Smooth muscle cell (in vitro differentiated cells): ENCODE data around the gene SLC25A21. TPM values are rescaled to one million over a fixed set of nuclear protein-coding genes. Genes with fewer than 3 reads are reported as not detected.

Experiments
- DNase-seq: peaks from one replicate; lab custom pipeline; 2025; ENCODE audit not compliant: unreplicated experiment; lab: John Stamatoyannopoulos, UW
- H2AFZ ChIP-seq: fragments of 200-600 bp; sonication (generic); 2 replicates; pipeline ENCODE4 v1.6.0; 2016; ENCODE audit warnings: antibody characterized with exemption, low read depth, mild to moderate bottlenecking
- H3F3A ChIP-seq: fragments of 200-600 bp; sonication (generic); 2 replicates; pipeline ENCODE4 v1.6.0; 2017; ENCODE audit warnings: antibody characterized with exemption, low read depth
- H3K27ac ChIP-seq: fragments of 200-600 bp; sonication (generic); 2 replicates; pipeline ENCODE4 v1.5.1; 2016; ENCODE audit warnings: low read depth, mild to moderate bottlenecking
- H3K27me3 ChIP-seq: fragments of 200-600 bp; sonication (generic); 2 replicates; pipeline ENCODE4 v1.6.1; 2016; ENCODE audit warnings: low read depth, mild to moderate bottlenecking
- H3K36me3 ChIP-seq: fragments of 200-600 bp; sonication (generic); 2 replicates; pipeline ENCODE4 v1.5.1; 2016; ENCODE audit warnings: low read depth
- H3K4me1 ChIP-seq: fragments of 200-600 bp; sonication (generic); 2 replicates; pipeline ENCODE4 v1.5.1; 2016; ENCODE audit warnings: low read depth
- H3K4me2 ChIP-seq: fragments of 200-600 bp; sonication (generic); 2 replicates; pipeline ENCODE4 v1.6.0; 2016; ENCODE audit warnings: mild to moderate bottlenecking
- H3K4me3 ChIP-seq: fragments of 200-600 bp; sonication (generic); 2 replicates; pipeline ENCODE4 v1.5.1; 2016; ENCODE audit warnings: mild to moderate bottlenecking
- H3K79me2 ChIP-seq: fragments of 200-600 bp; sonication (generic); 2 replicates; pipeline ENCODE4 v1.6.0; 2016; ENCODE audit warnings: low read depth, mild to moderate bottlenecking
- H3K9ac ChIP-seq: fragments of 200-600 bp; sonication (generic); 2 replicates; pipeline ENCODE4 v1.6.0; 2016; ENCODE audit warnings: low read depth
- H3K9me3 ChIP-seq: fragments of 200-600 bp; sonication (generic); replicated peaks from 2 replicates; pipeline ENCODE4 v1.5.1; 2016; ENCODE audit warnings: low read depth
- H4K20me1 ChIP-seq: fragments of 200-600 bp; sonication (generic); 2 replicates; pipeline ENCODE4 v1.6.0; 2016; ENCODE audit warnings: low read depth
- WGBS: methylation state at CpG from one replicate; pipeline ENCODE4 v1.1.7; 2016; ENCODE audit warnings: low lambda C conversion rate; 5-methylcytosine and 5-hydroxymethylcytosine counted together
- polyA plus RNA-seq: library from polyadenylated mRNA; unstranded; fragments of >200 nt; fragmentation: Nextera tagmentation; extraction: Ambion mirVana; gene quantifications from 2 replicates; pipeline ENCODE4 v1.2.1, GENCODE V29; 2016
- total RNA-seq: library from RNA; depleted of rRNA; stranded (reverse); fragments of >200 nt; gene quantifications from 2 replicates; pipeline ENCODE4 v1.2.3, GENCODE V29; 2014
- TF ChIP-seq, protein P1 (sequence below): fragments of 200-600 bp; sonication (generic); IDR thresholded peaks from 2 replicates; pipeline ENCODE4 v1.5.1; 2017; ENCODE audit warnings: borderline replicate concordance, mild to moderate bottlenecking, antibody characterized with exemption; ENCODE audit not compliant: insufficient read depth, poor library complexity, severe bottlenecking

SLC25A21 gene
- total and polyA plus RNA-seq, 2 experiments from 2014 or later: 1.1 TPM; not detected in 1

GRCh38 chr14:36874396-36875138, 297.8 kb downstream of the SLC25A21 start:
- Histone ChIP-seq H3K27ac (no peak overlapping the region), H2AFZ (no peak overlapping the region), H3K9ac (no peak overlapping the region), H3K4me1 (no peaks in the 10 kb centered on the region), H3K4me3 (no peak overlapping the region), H3K4me2 (no peak overlapping the region), H3K79me2 (no peaks in the 10 kb centered on the region), H3K36me3 (no peaks in the 10 kb centered on the region), H3K27me3 (no peaks in the 10 kb centered on the region), H3F3A (no peaks in the 10 kb centered on the region), H4K20me1 (no peaks in the 10 kb centered on the region), H3K9me3 (no peaks in the 10 kb centered on the region)
- DNase-seq: no peak
- TF ChIP-seq, protein P1, sequence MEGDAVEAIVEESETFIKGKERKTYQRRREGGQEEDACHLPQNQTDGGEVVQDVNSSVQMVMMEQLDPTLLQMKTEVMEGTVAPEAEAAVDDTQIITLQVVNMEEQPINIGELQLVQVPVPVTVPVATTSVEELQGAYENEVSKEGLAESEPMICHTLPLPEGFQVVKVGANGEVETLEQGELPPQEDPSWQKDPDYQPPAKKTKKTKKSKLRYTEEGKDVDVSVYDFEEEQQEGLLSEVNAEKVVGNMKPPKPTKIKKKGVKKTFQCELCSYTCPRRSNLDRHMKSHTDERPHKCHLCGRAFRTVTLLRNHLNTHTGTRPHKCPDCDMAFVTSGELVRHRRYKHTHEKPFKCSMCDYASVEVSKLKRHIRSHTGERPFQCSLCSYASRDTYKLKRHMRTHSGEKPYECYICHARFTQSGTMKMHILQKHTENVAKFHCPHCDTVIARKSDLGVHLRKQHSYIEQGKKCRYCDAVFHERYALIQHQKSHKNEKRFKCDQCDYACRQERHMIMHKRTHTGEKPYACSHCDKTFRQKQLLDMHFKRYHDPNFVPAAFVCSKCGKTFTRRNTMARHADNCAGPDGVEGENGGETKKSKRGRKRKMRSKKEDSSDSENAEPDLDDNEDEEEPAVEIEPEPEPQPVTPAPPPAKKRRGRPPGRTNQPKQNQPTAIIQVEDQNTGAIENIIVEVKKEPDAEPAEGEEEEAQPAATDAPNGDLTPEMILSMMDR: no peak
- 74% methylated on average over 6 of the region's 6 CpGs for WGBS

DNA sequence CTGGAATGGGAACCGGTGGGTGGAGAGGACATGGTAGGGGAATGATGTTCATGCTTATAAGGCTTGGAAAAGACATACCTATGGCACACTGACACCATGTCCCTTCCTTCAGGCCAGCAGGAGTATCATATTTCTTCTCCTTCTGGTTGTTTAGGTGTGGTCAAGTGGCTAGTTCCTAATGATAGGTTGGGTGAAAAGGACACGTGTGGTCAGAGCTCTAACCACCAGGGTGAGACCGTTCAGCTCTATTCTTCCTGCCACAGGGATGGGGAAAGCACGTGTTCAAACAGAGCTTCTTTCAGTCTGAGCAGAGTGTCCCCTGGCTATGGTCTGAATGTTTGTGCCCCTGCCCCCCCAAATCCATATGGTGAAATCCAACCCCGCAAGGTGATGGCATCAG, 301.6 kb downstream of the SLC25A21 start:
- Histone ChIP-seq H3K9ac (no peak overlapping the region), H3K36me3 (no peaks in the 10 kb centered on the region), H4K20me1 (no peaks in the 10 kb centered on the region), H3K79me2 (no peaks in the 10 kb centered on the region), H3K9me3 (no peaks in the 10 kb centered on the region), H3K4me2 (no peak overlapping the region), H3K27me3 (no peaks in the 10 kb centered on the region), H3K27ac (no peak overlapping the region), H3K4me3 (no peak overlapping the region), H3K4me1 (no peaks in the 10 kb centered on the region), H3F3A (no peaks in the 10 kb centered on the region), H2AFZ (no peak overlapping the region)
- TF ChIP-seq, protein P1: no peak
- no peak for DNase-seq
- WGBS: 71% methylated on average over 5 of the region's 5 CpGs

DNA sequence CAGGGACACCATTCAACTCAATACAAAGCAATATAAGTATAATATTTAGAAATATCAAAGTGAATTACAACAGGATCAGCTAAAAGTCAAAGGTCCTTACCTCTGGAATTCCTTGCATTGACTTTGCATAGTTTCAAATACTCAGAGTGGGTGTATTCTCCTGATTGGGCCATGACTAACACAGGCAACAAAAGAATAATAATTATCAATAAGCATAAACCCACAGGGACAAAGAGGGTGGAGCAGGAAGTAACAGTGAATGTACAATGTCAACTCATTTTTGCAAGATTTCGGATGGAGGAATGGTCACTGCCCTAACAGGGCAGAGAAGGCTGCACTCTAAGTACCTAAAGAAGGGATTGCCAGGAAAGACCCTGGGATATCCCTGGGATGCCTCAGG, 303.3 kb downstream of the SLC25A21 start:
- H3K9me3 ChIP-seq: no peaks in the 10 kb centered on the region
- 95% methylated on average over 1 of the region's 1 CpG for WGBS
- no peaks in the 10 kb centered on the region for H3K36me3 ChIP-seq
- H3K4me3 ChIP-seq: no peak overlapping the region
- H3K4me1 ChIP-seq: no peaks in the 10 kb centered on the region
- H3K79me2 ChIP-seq: no peaks in the 10 kb centered on the region
- no peak overlapping the region for H3K27ac ChIP-seq
- no peak overlapping the region for H3K9ac ChIP-seq
- DNase-seq: no peak
- TF ChIP-seq, protein P1: no peak
- H3K27me3 ChIP-seq: no peaks in the 10 kb centered on the region
- no peaks in the 10 kb centered on the region for H4K20me1 ChIP-seq
- no peak overlapping the region for H3K4me2 ChIP-seq
- no peaks in the 10 kb centered on the region for H3F3A ChIP-seq
- no peak overlapping the region for H2AFZ ChIP-seq

- Histone ChIP-seq H3K4me3 (no peak overlapping the region), H3F3A (no peaks in the 10 kb centered on the region), H3K27me3 (no peaks in the 10 kb centered on the region), H3K27ac (no peak overlapping the region), H2AFZ (no peak overlapping the region), H3K4me2 (no peak overlapping the region), H4K20me1 (no peaks in the 10 kb centered on the region), H3K9ac (no peak overlapping the region), H3K79me2 (no peaks in the 10 kb centered on the region), H3K9me3 (no peaks in the 10 kb centered on the region), H3K4me1 (no peaks in the 10 kb centered on the region), H3K36me3 (no peaks in the 10 kb centered on the region)
- 81% methylated on average over 4 of the region's 4 CpGs for WGBS
- no peak for DNase-seq
- TF ChIP-seq, protein P1: no peak
Observed at GRCh38 chr14:36866867-36867266, 305.5 kb downstream of the SLC25A21 start.
